DMS114 treated with DMSO at 0.1 percent for 48 hours (cell line): Measurements from ENCODE around the gene TBC1D22B.

Experiments used
- DNase-seq: peaks from one replicate; lab custom pipeline; 2025; ENCODE audit not compliant: unreplicated experiment; lab: John Stamatoyannopoulos, UW

TBC1D22B gene

DNA sequence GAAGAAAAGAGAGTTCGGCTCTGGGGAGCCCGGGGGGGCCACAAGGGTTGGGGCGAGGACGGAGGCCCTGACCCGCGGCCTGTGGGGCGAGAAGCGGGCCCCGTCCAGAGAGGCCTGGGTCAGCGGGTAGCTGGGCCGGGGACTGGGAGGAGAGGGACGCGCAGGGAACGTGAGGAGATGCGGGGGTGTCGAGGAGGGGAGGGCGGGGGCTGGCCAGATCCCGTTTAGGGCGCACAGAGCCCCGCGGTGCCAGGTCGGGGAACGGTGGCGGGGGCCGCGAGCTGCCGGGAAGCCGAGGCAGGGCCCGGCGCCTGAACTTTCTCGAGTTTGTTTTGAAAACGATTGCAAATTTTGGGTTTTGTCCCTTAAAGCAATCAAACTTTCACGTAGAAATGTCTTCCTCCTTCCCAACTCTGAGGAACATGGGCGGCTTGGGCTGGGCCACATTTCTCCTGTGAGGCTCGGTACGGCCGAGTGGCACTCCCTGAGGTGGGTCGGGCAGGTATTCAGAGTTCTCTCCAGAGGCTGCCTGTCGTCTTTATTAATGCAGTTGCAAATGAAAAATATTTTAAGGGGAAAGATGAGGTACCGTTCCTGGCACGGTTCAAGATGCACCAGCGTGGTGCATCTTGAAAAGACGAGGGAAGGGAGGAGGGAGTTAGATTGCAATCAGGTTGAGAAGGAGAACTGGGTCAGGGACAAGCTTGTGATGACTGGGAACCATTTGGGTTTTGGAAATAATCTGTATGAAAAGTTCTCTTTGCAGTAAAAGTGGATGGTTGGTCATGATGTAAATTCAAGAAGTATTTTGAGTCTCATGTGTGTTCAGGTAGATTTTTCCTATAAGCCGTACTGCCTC is 97.2 kb downstream of the TBC1D22B start:
- no peak for DNase-seq

DNA sequence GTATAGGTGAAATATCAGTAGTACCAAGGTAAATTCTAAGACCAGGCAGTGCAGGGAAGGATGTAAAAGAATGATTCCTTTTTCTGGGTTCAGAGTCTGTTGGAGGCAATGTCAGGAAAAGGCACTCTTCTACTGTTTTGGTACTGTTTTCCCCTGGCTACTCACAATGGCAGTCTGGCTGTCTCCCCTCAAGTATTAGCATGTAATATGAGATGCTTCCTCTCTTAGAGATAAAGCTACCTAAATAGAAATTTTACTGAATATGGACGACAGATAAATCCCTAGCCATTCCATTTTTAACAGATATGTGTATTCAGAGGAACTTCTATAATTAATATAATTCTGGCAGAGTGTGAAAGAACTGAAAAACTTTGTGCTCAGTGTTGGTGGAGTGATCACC is 99.7 kb downstream of the TBC1D22B start:
- DNase-seq, result no peak

DNA sequence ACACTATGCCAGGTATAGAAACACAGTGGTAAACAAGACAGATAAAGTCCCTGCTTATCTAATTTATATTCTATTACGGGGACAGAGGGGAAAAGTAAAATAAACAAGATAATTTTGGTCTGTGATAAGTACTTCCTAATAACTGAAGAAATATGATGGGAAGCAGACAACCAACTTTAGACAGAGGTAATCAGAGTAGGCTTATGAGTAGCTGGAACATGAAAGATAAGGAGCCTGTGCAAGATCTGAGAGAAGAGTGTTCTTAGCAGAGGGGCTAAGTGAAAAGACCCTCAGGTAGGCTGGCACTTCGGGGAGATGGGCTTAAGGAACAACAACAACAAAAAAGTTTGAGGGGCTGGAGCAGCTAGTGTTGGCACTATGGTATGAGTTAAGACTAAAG is 100.3 kb downstream of the TBC1D22B start:
- no peak for DNase-seq

DNA sequence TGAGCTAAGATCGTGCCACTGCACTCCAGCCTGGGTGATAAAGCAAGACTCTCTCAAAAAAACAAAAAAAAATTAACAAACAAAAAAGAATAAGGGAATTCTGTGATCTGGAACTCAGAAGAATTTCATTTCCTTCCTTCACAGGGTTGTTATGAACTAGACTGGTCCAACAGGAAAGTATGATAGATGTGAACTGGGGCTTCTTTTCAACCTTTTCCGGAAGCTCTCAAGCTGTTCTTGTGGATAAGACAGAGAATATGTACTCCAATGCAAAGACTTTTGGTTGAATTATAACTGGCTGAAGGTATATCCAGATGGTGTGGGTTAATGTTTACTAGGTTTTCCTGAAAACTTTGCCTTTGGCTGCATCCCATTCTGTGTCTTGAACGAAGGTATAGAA is 101.5 kb downstream of the TBC1D22B start:
- DNase-seq, result no peak

DNA sequence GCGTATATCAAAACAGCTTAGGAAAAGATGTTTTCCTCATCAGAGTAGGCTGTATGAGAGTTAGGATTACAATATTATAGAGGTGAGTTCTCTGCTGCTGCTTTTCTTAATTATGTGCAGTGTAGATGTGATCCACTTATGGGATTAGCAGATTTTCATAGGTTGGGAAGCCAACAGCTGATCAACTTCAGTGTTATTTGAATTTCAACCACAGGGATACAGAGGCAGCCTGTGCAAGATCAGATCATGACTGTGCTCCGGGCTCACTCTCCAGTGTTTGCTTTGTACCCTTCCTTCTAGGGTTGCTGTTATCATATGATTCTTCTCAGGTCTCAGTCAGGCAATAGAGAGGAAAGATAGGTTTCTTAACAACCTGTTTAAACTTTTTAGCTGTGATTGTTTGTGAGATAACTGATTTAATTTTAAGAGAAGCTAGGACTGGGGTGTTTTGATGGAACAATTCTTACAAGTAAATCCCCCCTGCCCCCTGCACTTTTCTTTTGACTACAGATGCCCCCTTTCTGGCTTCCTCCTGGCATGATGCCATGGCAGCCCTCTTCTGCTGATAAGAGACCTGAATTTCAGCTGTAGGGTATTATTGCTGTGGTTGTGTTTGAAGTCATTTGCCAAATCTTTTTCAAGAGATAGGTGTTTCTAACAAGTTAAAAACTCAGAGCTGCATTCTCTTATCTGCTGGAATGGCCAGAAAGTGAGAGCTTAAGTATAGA is 104.7 kb downstream of the TBC1D22B start:
- DNase-seq, result no peak

DNA sequence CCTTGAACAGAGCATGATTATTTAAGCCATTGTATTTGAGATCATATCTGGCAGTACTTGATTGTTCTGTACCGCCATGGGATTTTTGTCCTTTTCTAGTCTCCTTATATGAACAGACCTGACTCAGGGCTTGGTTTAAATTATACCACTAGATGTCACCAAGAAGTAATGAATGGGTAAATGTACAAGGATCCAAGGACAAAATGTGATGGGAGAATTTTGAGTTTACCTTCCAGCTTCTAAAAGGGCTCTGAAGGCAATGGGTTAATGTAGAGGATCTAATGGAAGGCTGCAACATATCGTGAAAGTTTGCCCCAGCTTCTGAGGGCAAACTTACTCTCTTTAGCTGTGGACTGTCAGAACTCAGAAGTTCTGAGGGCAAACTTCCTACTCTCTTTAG is 108.2 kb downstream of the TBC1D22B start:
- DNase-seq, result peak; percentile 51

DNA sequence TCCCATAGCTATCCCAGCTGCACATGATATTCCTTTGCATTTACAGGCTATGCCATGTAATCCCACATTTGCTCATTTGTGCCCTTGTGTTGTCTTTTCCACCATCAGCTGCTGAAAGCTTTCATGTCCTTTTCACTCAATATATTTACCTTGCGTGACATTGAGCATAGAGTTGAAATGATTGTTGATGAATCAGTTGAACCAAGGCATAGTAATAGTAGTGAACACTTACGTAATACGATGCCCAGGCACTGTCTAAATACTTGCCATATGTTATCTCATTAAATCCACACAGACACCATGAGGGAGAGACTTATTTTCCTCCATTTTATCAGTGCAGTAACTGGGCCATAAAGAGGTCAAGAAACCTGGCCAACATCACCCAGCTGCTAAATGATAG is 109.3 kb downstream of the TBC1D22B start:
- DNase-seq, result no peak

DNA sequence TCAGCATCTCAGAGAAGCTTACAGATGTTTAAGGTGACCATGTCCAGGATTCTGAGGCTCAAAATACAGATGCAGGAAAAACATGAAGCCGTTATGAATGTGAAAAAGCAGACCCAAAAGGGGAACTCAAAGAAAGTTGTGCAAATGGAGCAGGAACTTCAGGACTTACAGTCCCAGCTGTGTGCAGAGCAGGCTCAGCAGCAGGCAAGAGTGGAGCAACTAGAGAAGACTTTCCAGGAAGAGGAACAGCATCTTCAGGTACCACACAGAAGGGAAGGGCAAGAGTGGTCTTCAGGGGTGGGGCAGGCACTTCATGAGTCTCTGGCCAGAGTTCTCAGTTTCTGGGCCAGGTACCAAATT is 111.4 kb downstream of the TBC1D22B start:
- DNase-seq, result no peak

DNA sequence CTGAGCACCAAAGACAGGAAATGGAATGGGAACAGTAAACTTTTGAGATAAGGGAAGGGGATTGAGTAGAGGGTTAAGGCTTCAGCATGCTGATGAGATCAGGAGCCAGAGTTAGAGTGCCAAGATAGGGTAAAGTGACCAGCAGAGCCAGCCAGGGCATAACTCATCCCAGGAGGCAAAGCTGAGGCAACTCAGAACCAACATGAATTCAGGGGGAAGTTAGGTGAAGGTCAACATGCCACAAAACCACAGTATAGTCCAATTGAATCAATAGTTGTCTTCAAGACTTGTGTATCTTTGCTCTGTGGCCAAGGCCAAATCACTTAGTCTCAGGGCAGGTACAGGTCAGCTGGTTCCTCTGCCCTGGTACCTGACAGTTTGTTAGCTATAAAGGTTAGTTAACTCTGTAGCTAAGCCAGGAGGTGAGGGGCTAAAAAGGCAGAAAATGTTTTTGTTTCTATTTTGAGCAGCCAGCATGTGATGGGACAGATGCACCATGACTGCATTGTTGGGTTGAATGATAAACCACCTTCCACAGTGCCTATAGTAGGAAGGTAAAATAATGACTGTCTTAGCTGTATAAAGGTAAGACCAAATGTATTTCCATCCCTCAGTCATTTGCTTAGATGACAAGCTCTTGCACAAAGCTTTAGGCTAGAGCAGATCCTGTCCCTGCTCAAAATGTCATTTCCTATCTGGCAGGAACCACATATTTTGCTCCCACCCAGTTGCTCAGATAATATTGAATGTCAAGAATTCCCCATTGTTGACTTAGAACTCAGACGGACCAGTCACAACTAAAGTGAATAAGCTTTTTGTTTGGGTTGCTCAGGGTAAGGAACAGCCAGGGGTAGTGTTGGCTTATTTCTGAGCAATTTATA is 112.0 kb downstream of the TBC1D22B start:
- no peak for DNase-seq

DNA sequence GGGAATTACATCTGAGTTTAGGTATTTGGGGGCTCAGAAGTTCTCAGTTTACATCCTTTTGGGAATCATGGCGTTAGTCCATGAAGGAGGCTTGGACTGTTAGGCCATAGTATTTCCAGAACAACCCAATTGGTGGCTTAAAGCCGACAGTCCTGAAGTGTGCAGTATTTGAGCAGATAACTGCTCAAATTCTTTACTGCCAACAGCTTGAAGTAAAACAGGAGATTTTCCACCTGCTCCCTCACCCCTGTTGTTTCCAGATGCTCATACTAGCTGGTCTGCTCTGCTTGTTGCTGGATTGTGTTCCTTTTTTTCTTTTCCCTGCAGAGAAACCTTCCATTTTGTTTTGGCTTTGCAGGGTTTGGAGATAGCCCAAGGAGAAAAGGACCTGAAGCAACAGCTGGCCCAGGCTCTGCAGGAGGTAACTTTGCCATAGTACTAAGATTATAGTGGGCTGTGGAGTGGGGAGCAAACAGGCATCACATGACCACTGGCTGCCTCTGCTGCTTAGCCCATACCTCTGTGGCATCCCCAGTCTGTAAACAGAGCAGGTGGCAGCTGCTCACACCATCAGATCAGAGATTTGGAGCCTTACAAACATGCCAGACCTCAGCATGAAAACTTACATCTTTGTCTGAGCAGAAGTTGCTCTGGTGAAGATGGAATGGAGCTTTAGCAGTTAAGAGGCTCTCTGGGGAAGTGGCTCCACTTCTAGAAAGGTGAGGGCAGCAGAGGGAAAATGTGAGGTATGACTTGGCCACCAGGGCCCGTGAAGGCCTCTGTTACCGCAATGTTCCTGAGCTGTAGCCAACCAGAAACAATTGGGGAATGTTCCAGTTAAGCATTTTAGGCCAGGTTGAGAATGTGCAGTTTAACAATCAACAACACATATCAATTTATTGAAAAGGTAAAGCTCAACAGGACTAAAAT is 113.8 kb downstream of the TBC1D22B start:
- DNase-seq, result no peak

DNA sequence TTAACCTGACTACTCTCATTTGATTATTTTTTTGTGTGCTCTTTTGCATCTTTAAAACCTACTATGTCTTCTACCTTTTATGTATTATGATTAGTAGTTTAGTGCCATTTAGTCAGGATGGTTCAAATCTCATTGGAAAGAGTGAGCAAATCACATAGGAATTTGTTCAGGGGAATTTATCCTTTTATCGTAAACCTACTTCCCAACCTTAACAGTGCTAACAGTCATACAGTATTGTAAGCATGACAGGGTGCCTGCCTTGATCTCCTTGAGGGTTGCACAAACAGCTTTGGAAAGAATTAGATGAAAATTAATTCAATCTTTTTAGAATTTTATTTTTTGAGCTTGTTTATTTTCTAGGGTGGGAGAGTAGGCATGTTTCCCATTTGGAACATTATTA is 114.5 kb downstream of the TBC1D22B start:
- DNase-seq, result no peak

DNA sequence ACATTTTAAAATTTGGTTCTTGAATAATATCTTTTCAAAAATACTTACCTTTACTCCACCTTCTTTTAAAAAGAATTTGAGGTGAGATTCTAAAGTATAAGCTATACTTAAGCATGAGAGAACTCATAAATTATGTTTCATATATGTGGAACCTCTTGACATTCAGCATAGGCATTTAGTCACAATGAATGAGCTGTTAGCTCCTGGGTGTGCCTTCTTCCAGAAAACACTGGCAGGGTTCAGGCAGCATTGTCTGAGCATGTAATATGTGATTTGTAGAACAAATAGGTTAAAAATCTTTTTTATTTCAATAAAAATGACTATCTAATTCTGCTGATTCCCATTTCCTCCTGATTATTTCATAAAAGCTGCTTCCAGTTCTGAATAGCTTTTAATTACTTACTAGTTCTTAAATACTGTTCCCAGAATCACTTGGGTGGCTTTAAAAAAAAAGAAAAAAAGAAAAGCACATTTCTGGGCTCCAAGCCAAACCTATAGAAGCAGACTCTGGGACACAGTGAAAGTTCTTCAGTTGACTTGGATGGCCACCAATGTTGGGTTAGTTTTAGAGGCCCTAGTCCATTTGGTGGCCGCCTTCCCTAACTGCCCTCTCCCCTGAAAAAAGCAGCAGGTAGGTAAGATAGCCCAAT is 116.4 kb downstream of the TBC1D22B start:
- no peak for DNase-seq

DNA sequence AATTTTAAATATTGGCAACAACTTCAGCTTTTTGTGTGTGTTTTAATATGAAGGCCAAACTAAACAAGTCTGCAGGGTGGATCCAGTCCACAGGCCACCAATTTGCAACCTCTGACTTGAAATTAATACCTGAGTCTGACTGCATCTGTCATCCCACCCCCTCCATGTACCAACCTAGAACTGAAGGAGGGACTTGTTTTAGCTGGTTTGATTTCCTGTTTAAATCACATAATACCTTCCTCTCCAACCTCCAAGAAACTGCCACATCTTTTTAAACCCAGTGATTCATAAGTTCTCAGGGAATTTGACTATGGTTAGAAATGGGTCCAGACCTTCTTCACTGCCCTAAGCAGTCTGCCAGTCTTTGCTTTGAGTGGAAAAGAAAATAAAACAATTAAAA is 117.8 kb downstream of the TBC1D22B start:
- DNase-seq, result no peak

DNA sequence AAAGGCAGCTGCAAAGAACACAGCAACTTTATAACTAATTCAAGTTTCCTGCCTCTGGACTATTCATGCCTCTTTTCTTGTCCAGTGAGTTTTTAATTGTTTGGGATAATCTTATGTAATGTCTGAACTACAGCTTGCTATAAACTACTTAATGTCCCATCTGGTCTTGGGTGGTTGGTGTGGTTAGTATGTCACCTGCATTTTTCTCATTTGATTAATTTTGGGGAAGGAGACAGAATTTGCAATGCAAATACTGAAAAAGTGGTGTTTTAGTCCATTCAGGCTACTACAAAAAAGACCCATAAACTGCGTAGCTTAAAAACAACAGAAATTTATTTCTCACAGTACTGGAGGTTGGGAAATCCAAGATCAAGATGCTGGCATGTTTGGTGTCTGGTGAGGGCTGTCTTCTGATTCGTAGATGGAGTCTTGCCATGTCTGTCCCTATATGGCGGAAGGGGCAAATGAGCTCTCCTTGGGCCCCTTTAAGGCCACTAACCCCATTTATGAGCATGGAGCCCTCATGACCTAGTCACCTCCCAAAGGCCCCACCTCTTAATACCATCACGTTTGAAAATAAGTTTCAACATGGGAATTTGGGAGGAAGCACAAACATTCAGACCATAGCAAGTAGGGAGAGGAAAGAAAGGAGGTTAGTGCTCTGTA is 118.6 kb downstream of the TBC1D22B start:
- no peak for DNase-seq

DNA sequence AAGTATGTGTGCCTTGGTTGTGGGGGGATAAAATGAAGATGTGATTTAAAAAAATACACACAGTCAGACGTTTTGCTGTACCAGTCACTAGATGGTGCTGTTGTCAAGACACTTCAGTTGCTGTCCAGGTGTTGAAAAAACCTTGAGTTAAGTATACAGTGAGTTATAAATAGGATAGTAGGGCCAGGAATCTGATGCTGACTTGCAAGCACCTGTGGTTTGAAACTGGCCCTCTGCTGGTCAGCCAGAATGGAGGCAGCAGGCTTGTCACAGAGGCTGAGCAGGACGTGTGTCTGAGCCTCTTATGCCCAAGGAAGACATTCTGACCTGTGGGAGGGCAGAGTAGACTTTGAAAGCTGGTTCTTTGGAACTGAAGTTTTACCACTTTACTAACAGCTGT is 124.0 kb downstream of the TBC1D22B start:
- DNase-seq, result peak; percentile 59
